PFSK-1 (cell line): ENCODE results near the gene APPL2.

Experiments used
- FOXP2 ChIP-seq: optimal IDR thresholded peaks from 2 replicates; pipeline ENCODE3; 2011; ENCODE audit warnings: borderline replicate concordance, control low read depth, inconsistent platforms; ENCODE audit not compliant: insufficient read depth; ENCODE audit errors: extremely low read length, extremely low read depth
- POLR2AphosphoS5 ChIP-seq: IDR thresholded peaks from 2 replicates; pipeline ENCODE4 v1.6.1; 2012; ENCODE audit warnings: low read depth, mild to moderate bottlenecking, control low read depth, low read length, moderate library complexity
- REST ChIP-seq, 2 experiments: IDR thresholded peaks; 2 replicates each; pipeline versions ENCODE4 v1.6.1 to v1.8.0; 2011 to 2012; ENCODE audit warnings: low read depth in 2 of 2, low read length in 2 of 2, control low read depth in 1 of 2, inconsistent platforms in 1 of 2, mild to moderate bottlenecking in 1 of 2, moderate library complexity in 1 of 2; ENCODE audit not compliant: insufficient read depth in 1 of 2
- SIN3A ChIP-seq: IDR thresholded peaks from 2 replicates; pipeline ENCODE4 v1.6.1; 2012; ENCODE audit warnings: mild to moderate bottlenecking, low read length, moderate library complexity, borderline replicate concordance; ENCODE audit not compliant: insufficient read depth
- TAF1 ChIP-seq: IDR thresholded peaks from 2 replicates; pipeline ENCODE4 v1.6.1; 2012; ENCODE audit warnings: low read length, control low read depth, borderline replicate concordance; ENCODE audit not compliant: insufficient read depth

The APPL2 gene

GRCh38 chr12:105227879-105228278 lies 8.1 kb downstream of the APPL2 start:
- TF ChIP-seq SIN3A (no peak), TAF1 (no peak), POLR2AphosphoS5 (no peak), FOXP2 (no peak), REST (IDR thresholded peaks at IDR 0.05; ENCODE audit: insufficient read depth in 1 of 2, low read depth in 2 of 2, low read length in 2 of 2) (no peak)

- TF ChIP-seq POLR2AphosphoS5 = no peak
- no peak for TF ChIP-seq TAF1
- TF ChIP-seq SIN3A = no peak
- no peak for TF ChIP-seq REST (IDR thresholded peaks at IDR 0.05; ENCODE audit: insufficient read depth in 1 of 2, low read depth in 2 of 2, low read length in 2 of 2)
- TF ChIP-seq FOXP2 = no peak
These were observed 9.8 kb downstream of the APPL2 start for GRCh38 chr12:105226219-105226618.

GRCh38 chr12:105225505-105226015 lies 10.4 kb downstream of the APPL2 start:
- TF ChIP-seq SIN3A (no peak), FOXP2 (no peak)

GRCh38 chr12:105224399-105224798 lies 11.6 kb downstream of the APPL2 start:
- TF ChIP-seq TAF1 (no peak), FOXP2 (no peak), REST (IDR thresholded peaks at IDR 0.05; ENCODE audit: insufficient read depth in 1 of 2, low read depth in 2 of 2, low read length in 2 of 2) (no peak), POLR2AphosphoS5 (no peak), SIN3A (no peak)

GRCh38 chr12:105223884-105224283 lies 12.1 kb downstream of the APPL2 start:
- TF ChIP-seq FOXP2 (no peak), REST (IDR thresholded peaks at IDR 0.05; ENCODE audit: insufficient read depth in 1 of 2, low read depth in 2 of 2, low read length in 2 of 2) (no peak), TAF1 (no peak), SIN3A (no peak)
